ENCODE results near the gene TMEM255B.
"Not testable (repeated sequence)": the region's sequence is repeated elsewhere in the genome, so short reads cannot be mapped to it uniquely, and the experiment has no call there.

Gene TMEM255B

DNA sequence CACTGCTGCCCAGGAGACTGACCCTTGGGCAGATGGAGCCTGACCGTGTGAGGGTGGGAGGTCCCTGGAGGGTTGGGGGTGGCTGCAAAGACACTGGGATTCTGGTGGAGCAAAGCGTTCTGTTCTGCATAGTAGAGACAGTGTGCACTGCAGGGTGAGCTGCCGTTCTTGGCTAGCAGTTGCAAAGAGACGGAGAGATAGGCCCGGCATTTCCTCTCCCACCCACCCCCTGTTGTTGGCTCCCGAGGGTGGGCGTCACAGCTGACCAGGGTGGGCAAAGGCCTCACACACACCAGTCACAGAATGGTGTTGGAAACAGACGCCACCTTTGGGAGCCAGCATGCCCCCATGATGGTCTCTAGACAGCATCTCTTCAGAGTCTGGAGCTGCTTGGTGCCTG lies 11.4 kb downstream of the TMEM255B start:
- DNase-seq = no peak

DNA sequence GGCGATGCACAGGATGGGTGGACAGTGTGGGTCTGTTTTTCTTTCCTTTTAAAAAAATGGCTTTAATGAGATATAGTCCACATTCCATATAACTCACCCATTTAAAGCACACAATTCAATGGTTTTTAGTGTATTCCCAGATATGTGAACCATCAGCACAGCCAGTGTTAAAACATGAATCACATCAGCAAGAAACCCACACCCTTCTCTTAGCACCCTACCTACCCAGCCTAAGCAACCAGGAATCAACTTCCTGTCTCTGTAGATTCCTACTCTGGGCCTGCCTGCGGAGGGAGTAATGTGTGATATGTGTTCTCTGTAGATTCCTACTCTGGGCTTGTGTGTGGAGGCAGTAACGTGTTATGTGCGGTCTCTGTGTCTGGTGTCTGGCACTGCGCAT lies 11.9 kb downstream of the TMEM255B start:
- no peak for DNase-seq

DNA sequence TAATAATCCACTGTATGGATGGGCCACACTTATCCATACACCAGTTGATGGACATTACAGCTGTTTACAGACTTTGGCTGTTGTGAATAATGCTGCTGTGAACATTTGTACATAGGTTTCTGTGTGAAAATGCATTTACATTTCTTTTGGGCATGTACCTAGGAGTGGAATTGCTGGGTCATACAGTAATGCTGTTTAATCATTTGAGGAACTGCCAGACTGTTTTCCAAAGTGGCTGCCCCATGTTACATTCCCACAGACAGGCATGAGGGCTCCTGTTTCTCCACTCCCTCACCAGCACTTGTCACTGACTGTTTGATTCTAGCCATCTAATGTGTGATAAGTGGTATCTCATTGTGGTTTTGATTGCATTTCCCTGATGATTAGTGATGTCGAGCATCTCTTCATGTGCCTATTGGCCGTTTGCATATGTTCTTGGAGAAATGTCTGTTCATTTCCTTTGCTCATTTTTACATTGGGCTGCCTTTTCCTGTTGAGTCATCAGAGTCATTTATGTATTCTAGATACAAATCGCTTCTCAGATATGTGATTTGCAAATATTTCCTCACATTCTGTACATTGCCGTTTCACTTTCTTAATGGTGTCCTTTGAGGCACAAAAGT lies 12.8 kb downstream of the TMEM255B start:
- DNase-seq = no peak

DNA sequence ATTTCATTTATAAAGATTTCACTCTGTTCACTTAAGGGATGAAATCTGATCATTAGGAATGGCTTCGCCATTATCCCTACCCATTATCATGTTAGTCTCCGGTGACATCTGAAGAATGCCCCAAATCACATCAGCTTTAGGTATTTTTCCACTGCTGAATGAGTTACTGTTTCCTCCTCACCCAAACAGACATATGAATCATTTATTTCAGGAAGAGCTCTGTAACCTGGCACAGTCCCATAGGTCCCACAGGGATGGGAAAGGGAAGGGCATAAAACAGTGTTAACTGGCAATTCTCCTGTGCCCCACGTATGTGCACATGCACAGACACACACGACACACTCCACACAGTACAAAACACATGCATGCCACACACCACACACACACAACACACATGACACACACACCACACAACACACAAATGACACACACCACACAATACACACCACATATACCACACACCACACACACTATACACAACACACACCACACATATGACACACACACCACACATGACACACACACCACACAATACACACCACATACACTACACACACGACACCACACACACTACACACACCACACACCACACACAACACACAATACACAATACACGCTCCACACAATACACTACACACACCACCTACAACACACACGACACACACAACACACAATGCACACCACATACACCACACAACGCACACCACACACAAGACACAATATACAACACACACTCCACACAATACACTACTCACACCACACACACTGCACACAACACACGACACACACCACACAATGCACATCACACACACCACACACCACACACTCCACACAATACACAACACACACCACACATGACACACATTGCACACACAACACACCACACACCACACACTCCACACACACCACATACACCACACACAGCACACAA lies 15.4 kb downstream of the TMEM255B start:
- DNase-seq = no peak

DNA sequence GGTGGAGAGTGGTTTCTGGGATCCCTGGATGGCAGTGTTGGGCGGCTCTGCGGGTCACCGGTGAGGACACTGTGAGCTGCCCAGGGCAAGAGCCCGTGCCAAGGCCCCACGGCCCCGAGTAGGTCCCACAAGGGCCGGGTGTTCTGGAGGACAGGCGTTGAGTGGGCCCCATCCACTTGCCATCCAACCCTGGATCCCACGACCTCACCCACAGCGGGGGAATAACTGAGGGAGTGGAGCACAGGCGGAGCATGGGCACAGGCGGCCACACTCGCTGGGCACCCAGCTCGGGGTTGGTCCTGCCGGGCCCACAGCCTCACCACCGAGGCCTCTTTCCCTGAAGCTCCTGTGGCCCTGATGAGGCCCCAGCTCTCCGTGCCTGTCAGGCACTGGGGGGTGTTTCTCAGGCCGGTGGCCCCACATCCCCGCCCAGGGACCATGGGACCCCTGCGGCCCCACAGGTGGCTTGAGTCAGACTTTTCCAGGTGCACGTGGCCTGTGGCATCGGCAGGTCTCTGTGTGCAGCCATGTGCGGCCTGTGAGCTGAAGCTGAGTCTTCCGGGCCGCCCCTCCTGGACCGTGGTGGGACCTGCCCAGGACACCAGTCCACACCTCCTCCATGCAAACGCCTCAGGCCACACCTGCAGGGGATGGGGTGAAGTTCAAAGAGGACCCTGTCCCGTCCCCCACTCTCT lies 16.6 kb downstream of the TMEM255B start:
- DNase-seq = no peak

DNA sequence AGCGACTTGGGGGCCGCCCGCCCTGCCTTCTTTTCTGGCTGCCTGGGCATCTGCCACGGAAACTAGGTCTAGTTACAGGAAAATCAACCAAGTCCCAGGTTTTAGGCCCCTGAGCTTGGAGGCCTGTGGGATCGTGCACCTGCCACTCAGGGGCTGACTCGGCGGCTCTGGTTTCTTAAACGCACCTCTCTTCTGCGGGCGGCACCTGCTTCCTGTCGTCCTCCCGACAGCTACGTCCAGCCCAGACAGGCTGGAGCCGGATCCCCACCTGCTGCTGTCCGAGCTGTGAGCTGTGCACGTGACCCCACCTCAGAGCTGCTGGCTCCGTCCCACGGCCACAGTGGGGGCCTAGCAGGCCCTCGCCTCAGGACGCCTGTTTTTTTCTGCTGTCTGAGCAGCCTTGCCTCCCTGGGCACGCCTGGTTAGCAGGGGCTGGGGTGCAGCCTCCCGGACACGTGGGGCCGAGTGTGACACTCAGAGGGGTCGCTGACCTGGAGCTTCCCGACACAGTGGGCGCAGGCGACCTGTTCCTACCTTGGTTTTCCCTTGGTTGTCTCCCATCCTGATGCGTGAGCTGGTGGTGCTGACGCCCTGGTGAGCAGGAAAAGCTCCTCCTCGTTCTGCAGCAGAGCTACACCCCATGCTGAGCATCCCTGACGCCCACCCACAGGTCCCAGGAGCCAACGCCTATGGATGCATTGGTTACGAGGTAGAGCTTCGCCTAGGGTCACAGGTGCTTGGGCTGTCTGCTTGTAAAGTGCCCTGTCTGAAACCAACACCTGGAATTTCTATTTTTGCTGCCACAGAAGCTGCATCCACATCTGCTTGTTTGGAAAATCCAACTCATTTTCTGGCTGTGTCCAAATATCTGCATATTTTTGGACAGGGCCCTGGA lies 17.5 kb downstream of the TMEM255B start:
- DNase-seq = no peak

DNA sequence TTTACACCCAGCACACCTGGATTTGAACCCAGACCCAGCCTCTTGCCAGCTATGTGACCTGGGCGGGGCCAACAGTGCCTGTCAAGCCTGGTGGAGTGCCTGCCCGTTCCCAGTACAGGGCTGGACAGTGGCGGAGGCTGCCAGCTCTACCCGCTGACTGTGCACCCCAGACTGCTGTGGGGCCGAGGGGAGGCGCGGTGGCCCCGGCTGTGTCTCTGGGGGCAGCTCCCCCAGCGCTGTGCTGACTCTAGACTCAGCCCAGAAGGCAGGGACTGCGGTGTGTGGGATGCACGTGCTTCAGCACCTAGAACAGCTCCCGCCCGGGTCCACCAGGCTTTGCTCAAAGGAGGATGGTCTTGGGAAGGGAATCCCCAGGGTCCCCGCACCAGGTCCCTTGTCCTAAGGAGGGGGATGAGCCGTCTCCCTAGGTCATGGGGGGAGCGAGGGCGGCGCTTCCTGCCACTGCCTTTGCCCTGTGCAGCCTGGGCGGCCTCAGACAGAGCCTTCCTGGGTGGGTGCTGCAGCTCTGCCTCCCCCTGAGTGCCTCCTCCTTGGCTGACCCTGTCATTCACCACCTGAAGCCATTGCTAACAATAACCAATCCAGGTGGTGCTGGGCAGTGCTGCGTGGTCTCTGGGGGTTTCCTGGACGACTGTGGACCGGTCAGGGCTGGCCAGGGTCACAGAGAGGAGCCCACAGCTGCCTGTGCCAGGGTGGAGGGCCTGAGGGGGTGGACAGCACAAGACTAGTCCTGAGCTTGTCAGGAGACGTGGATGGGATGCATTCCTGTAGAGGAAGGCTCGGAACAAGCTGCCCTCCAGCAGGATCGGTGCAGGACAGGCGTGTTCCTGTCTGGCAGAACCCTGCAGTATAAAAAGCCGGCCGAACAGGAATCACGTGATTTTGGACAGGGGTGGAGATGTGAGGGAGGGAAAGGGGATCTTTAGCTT lies 18.6 kb downstream of the TMEM255B start:
- DNase-seq = no peak

DNA sequence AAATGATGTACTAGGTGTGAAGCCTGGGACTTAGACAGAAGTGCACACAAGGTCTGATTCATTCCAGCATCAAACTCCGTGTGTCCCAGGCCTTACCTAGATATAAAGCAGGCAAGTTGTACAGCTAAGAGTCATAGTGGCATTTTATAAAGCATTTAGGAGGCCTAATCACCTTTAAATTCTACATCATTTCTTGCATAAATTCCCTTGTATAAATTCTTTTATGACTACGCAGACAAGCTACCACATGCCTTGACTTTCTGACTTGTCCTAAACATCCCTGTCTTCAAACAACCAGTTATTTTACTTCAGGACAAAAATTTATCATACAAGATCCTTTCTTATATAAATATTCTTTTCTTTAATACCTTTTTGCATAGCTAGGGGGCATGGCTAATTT lies 22.5 kb downstream of the TMEM255B start:
- no peak for DNase-seq

DNA sequence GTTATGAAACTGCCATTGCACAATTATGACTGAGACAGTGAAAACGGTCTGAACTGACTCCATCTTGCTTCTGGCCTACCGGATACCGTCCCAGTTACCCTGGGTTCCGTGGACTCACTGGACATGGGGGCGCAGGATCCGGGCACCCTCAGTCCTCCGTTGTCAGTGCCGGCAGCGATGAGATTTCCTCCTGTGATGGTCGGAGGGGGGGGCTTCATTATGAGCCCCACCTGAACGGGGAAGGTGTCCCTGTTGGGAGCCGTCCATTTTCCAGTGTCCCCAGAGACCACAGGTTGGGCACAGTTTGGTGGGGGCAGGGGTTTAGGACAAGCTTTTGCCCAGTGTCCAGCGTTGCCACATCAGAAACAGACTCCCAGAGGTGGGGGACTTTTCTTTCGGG lies 23.4 kb downstream of the TMEM255B start:
- no peak for DNase-seq

DNA sequence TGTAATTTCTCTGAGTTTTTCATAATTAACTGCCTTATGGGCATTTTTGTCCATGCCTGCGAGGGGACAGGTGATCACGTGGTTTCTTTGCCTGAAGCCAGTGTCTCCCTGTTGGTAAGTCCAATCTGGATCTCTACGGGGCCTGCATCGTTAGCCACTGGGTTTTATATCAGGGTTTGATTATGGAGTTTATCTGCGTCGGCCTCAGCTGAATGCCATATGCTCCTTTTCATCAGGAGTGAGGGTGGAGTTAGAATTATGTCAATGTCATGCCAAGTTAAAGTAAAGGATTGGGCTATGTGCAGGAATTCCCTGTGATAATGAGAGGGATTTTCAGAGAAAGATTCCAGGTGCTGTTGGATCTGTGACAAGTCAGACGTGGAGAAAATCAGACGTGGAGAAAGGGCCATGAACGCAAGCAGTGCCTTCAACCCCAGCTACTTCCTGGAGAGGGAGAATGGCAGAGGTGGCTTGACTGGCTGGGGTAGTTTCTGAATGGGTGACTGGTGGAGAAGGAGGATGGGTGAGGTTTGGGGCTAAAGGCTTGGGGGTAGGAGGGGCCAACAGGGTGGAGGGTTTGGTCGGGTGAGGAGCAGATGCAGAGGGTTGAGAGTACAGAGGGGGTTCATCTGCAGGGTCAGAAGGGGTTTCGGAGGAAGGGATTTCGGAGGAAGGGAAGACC lies 24.3 kb downstream of the TMEM255B start:
- no peak for DNase-seq

DNA sequence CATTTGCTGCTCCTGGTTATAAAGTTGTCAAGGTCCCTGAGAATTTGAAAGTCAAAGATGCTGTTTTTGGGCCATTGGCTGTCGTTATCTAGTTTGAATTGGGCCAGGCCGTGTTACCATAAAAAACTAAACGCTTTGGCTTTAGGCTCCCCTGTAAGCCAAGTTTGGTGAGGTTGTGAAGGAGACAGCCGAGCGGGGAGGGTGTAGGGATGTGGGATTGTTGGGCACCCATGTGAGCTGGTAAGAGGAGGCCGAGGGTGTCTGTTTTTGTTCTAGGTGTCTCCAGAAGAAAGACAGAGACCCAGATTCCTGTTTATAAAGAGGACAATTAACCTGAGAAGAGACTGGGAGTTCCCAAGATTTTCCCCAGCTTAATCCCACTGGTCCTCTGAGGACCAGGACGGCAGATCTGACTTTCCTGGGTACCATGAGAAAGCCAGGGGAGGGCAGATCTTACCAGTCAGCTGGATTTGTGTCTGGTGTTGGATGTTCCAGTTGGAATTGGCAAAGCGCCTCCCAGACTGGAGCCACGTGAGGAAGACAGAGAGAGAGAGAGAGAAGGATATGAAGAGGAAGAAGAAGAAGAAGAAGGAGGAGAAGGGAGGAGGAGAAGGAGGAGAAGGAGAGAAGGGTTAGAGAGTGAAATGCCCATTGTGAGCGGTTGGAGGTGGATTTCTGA lies 25.1 kb downstream of the TMEM255B start:
- DNase-seq = no peak

DNA sequence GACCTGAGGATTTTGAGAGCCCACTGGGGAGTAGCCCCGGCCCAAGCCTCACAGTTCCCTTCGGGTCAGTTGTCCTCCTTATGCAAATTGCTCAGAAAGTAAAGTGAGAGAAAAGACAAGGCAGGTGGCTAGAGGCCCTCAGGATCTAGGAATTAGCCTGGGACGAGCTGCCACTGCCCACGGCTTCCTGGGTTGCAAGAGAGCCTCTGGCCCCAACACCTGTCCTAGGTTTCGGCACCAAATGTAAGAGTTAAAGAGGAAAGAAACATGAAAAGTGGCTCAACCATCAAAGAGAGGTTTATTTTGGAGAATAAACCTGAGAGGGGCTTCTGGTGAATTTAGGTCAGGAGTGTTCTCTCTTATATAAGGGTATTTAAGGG lies 25.6 kb downstream of the TMEM255B start:
- DNase-seq = no peak

DNA sequence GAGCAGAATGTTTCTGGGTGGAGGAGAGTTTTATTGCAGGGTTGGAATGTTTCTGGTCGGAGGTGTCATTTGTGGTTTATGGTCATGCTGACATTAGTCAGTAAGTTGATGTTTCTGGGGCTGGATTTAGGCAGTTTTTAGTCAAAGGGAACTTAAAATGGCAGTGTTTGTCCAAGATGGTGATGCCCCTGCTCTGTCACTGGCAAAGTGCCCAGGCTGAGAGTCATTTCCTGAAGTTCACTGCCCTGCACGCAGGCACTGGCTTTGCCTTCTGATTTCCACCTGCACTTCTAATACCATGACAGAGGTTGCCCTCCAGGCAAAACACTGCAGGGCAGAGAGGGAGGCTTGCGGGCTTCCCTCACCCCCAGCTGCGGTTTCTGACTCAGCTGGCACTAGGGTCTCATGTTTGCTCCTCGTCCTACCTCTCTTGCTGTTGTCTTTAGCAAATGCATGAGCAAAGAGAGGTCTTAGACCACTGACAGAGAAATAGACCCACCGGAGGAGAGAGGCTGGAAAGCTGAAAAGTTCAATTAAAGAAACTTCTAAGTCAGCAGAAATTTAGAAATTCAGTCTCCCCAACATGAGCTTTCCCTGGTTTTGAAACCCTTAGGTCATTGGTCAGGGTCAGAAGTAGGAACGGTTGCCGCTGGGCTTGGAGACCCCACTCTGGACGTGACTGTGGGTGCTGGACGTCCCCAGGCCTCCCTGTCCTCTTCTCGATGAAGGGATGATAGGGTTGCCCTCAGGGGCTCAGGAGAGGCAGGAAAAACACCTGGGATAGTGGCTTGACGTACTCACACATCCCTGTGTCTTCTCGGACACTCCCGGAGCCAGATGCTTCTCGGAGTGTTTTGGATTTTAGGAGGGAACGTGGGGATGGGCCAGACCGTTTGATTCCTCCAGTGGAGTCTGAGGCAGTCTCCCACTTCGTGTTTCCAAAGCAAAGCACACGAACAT lies 26.3 kb downstream of the TMEM255B start:
- DNase-seq = no peak

DNA sequence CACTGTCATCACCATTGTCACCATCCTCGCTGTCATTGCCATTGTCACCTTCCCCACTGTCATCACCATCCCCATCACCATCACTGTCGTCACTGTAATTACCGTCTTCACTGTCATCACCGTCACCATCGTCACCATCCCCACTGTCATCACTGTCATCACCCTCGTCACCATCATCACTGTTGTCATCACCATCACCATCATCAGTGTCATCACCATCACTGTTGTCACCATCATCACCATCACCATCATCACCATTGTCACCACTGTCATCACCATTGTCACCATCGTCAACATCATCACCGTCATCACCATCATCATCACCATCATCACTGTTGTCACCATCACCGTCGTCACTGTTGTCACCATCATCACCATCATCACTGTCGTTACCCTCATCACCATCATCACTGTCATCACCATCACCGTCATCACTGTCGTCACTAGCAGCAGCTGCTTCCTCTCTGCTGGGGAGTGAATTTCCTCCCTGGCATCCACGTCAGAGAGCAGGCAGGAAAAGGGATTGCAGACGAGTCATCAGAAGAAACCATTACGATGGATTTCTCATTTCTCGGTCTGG lies 27.3 kb downstream of the TMEM255B start:
- no peak for DNase-seq

DNA sequence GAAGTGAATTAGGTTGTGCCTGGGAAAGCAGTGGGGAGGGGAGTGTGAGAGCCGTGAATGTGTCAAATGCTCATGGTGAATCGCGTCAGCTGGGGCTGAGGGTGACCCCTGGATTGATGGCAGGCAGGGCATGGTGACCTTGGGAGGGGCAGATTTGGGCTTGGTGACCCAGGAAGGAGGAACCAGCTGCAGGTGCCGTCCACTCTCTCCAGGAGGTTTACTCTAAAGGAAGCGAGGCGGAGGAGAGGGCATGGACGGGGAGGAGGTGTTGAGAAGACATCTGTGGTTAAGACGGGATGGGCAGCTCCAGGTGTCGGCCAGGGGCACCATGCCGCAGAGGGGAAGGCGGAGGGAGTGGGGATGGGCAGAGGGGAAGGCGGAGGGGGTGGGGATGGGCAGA lies 28.7 kb downstream of the TMEM255B start:
- no peak for DNase-seq

DNA sequence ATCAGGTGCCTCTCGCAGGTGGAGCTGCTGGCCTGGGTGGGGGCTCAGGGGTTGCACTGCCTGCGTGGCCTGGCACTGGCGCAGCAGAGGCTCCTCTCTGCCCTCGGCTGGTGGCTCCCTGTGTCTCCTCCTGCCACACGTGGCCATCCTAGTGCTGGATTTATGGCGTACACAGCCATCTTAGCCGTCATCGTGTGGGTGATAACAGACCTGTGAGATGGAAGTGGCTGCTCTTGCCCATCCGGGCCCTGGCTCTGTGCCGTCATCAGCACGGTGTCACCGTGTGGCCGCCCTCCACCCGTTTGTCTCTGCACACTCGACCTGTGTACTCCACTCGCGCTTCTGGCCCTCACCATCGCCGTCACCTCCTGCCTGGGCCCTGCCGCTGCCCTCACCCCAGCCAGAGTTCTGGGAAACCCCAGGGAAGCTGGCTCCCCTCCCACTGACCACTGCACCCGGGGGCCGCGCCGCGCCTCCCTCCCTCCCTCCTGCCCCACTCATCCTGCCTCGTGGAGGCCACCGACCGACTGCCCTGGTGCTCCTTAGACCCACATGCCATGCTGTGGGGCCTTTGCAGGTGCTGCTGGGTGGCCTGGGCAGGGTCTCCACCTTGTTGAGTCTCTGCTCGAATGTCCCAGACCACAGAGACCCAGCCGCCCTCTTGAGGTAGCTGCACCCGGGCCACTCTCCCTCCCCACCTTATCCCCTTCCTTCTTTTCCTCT lies 29.5 kb downstream of the TMEM255B start:
- DNase-seq = no peak

DNA sequence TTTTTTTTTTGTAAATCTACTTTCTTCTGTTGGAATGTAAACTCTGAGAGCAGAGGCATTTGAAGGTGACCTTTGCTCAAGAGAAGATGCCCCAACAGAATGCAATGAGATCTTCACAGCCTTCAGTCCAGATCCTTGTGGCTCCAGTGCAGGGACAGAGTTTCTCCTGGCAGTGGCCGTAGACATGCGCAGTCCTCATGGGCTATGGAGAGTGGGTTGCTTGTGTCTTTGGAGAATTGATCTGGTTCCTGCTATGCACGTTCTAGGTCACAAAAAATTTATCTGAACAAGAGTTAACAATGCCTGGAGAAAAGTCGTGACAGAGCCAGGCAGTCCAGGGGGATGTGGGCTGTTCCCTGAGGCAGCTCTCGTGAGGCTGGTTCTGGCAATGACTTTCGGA lies 30.1 kb downstream of the TMEM255B start:
- no peak for DNase-seq

DNA sequence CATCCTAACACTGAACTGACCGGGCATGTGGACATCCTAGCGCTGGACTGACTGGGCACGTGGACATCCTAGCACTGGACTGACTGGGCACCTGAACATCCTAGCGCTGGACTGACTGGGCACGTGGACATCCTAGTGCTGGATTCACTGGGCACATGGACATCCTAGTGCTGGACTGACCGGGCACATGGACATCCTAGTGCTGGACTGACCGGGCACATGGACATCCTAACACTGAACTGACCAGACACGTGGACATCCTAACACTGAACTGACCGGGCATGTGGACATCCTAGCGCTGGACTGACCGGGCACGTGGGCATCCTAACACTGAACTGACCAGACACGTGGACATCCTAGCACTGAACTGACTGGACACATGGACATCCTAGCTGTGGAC lies 30.9 kb downstream of the TMEM255B start:
- not testable (repeated sequence) for DNase-seq

Data from activated CD4-positive, alpha-beta T cell treated with anti-CD3 and anti-CD28 coated beads for 4 hours (primary cell).